ENCODE data around the gene FAM227B.

DNA sequence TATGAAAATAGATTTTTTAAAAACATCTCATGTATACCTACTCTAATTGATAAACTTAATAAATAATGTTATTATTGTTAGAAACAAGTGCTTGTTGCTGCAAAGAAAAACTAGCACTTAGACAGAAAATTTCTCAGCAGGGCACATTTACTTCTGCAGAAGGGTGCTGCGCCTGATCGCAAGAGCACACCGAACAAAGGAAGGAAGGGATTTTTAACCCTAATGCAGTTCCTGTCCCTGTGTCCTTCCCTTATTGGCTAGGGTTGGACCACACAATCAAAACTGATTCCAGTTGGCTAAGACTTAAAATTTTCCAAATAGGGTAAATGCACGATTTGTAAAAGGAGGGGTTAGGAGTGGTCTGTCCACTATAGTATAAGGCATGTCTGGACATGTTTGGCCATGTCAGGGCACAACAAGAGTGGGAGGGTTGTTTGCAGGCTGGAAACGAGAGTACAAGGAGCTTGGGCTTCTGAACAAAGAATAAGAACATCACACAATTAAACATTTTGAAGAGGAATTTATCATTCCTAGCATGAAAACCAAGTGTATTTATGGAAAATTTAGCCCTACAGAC is 4.9 kb upstream of the FAM227B start:
- TF ChIP-seq CTCF (IDR thresholded peaks at IDR 0.05) (no peak), POLR2A (IDR thresholded peaks at IDR 0.05) (no peak)

Data from testis (tissue), 2 donors.